ENCODE measurements around the gene PPP2R3C.

- no peak for TF ChIP-seq CTCF (IDR thresholded peaks at IDR 0.05; ENCODE audit: low read depth, low read length, missing input control)
- TF ChIP-seq REST (IDR thresholded peaks at IDR 0.05): no peak
- TF ChIP-seq TAF1 (conservative IDR thresholded peaks at IDR 0.05): no peak
- no peak for TF ChIP-seq ZBTB33 (IDR thresholded peaks at IDR 0.05)
- TF ChIP-seq RAD21 (IDR thresholded peaks at IDR 0.05): no peak
- no peak for TF ChIP-seq SP1 (IDR thresholded peaks at IDR 0.05)
- TF ChIP-seq MAX (IDR thresholded peaks at IDR 0.05): no peak
- TF ChIP-seq HNF4A (conservative IDR thresholded peaks at IDR 0.05): no peak
- no peak for TF ChIP-seq YY1 (IDR thresholded peaks at IDR 0.05)
- TF ChIP-seq GABPA (IDR thresholded peaks at IDR 0.05 in 1 of 2, conservative IDR thresholded peaks at IDR 0.05 in 1 of 2): no peak
Observed at GRCh38 chr14:35114036-35114435, 7.8 kb downstream of the PPP2R3C start.
